Ishikawa (cell line): ENCODE results near the gene LPIN2.

Experiments used
- CEBPB ChIP-seq: IDR thresholded peaks from 2 replicates; pipeline ENCODE4 v1.6.1; 2012
- EGR1 ChIP-seq: IDR thresholded peaks from 2 replicates; pipeline ENCODE4 v1.6.1; 2012
- EP300 ChIP-seq: IDR thresholded peaks from 2 replicates; pipeline ENCODE4 v1.6.1; 2012; ENCODE audit warnings: borderline replicate concordance
- FOXM1 ChIP-seq: IDR thresholded peaks from 2 replicates; pipeline ENCODE4 v1.6.1; 2012; ENCODE audit warnings: low read depth, borderline replicate concordance
- MAX ChIP-seq: IDR thresholded peaks from 2 replicates; pipeline ENCODE4 v1.6.1; 2012
- NFIC ChIP-seq: IDR thresholded peaks from 2 replicates; pipeline ENCODE4 v1.6.1; 2012
- RAD21 ChIP-seq: IDR thresholded peaks from 2 replicates; pipeline ENCODE4 v1.6.1; 2012; ENCODE audit warnings: low read depth
- REST ChIP-seq: IDR thresholded peaks from 2 replicates; pipeline ENCODE4 v1.6.1; 2012; ENCODE audit warnings: low read depth, mild to moderate bottlenecking
- TAF1 ChIP-seq: IDR thresholded peaks from 2 replicates; pipeline ENCODE4 v1.6.1; 2012; ENCODE audit warnings: low read depth, mild to moderate bottlenecking
- TCF12 ChIP-seq: IDR thresholded peaks from 2 replicates; pipeline ENCODE4 v1.6.1; 2012; ENCODE audit warnings: low read depth
- TEAD4 ChIP-seq: IDR thresholded peaks from 2 replicates; pipeline ENCODE4 v1.6.1; 2012
- YY1 ChIP-seq: IDR thresholded peaks from 2 replicates; pipeline ENCODE4 v1.6.1; 2012; ENCODE audit warnings: low read depth
- TF ChIP-seq, protein P1 (sequence below): IDR thresholded peaks from 2 replicates; pipeline ENCODE4 v1.6.1; 2012

DNA sequence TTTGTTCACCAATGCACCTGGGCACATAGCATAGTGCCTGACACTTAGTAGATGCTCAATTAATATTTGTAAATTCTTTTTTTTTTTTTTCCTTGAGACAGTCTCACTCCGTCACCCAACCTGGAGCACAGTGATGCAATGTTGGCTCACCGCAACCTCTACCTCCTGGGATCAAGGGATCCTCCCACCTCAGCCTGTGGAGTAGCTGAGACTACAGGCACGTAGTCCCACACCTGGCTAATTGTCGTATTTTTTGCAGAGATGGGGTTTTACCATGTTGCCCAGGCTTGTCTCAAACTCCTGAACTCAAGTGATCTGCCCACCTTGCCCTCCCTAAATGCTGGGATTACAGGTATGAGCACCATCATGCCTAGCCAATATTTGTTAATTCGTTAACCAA is 23.2 kb upstream of the LPIN2 start:
- TF ChIP-seq RAD21 (no peak), EP300 (no peak), YY1 (no peak), TAF1 (no peak), REST (no peak), NFIC (no peak), MAX (no peak), TEAD4 (no peak), FOXM1 (no peak), TCF12 (no peak), EGR1 (no peak), CEBPB (no peak)
- TF ChIP-seq, protein P1, sequence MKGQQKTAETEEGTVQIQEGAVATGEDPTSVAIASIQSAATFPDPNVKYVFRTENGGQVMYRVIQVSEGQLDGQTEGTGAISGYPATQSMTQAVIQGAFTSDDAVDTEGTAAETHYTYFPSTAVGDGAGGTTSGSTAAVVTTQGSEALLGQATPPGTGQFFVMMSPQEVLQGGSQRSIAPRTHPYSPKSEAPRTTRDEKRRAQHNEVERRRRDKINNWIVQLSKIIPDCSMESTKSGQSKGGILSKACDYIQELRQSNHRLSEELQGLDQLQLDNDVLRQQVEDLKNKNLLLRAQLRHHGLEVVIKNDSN = no peak
